DOHH2 (cell line): ENCODE measurements around the gene FAM32A.

ENCODE experiments used
- H3F3A ChIP-seq: fragments of 200-600 bp; sonication (generic), shearing (Covaris generic); 2 replicates; pipeline ENCODE4 v1.6.0; 2016; ENCODE audit warnings: antibody characterized with exemption, mild to moderate bottlenecking; ENCODE audit not compliant: control insufficient read depth, insufficient read depth
- H3K27ac ChIP-seq: fragments of 200-600 bp; sonication (generic); 2 replicates; pipeline ENCODE4 v1.5.1; 2014; ENCODE audit warnings: low read depth, mild to moderate bottlenecking, low read length, moderate library complexity
- H3K27me3 ChIP-seq: fragments of 200-600 bp; sonication (generic); 2 replicates; pipeline ENCODE4 v1.6.1; 2014; ENCODE audit warnings: mild to moderate bottlenecking, low read length, mixed read lengths; ENCODE audit not compliant: control insufficient read depth
- H3K36me3 ChIP-seq: fragments of 200-600 bp; sonication (generic); 2 replicates; pipeline ENCODE4 v1.6.1; 2014; ENCODE audit warnings: mild to moderate bottlenecking, low read length, moderate library complexity, mixed read lengths; ENCODE audit not compliant: control insufficient read depth
- H3K4me1 ChIP-seq: fragments of 200-600 bp; sonication (generic); 2 replicates; pipeline ENCODE4 v1.6.1; 2014; ENCODE audit warnings: mild to moderate bottlenecking, low read length, mixed read lengths; ENCODE audit not compliant: control insufficient read depth
- H3K4me2 ChIP-seq: fragments of 200-600 bp; sonication (generic); 2 replicates; pipeline ENCODE4 v1.6.0; 2014; ENCODE audit warnings: mild to moderate bottlenecking, low read length, moderate library complexity
- H3K4me3 ChIP-seq: fragments of 200-600 bp; sonication (generic); 2 replicates; pipeline ENCODE4 v1.5.1; 2014; ENCODE audit warnings: mild to moderate bottlenecking, low read length, mixed read lengths
- H3K79me2 ChIP-seq: fragments of 200-600 bp; sonication (generic); 2 replicates; pipeline ENCODE4 v1.6.1; 2014; ENCODE audit warnings: mild to moderate bottlenecking, low read length, mixed read lengths; ENCODE audit not compliant: control insufficient read depth
- H3K9me2 ChIP-seq: fragments of 200-600 bp; sonication (generic); replicated peaks from 2 replicates; pipeline ENCODE4 v1.6.1; 2014; ENCODE audit warnings: mild to moderate bottlenecking, low read length, mixed read lengths; ENCODE audit not compliant: control insufficient read depth
- H3K9me3 ChIP-seq: fragments of 200-600 bp; sonication (generic); 2 replicates; pipeline ENCODE4 v1.6.1; 2014; ENCODE audit warnings: antibody characterized with exemption, low read length, mixed read lengths; ENCODE audit not compliant: control insufficient read depth, insufficient read depth
- H4K20me1 ChIP-seq: fragments of 200-600 bp; sonication (generic); 2 replicates; pipeline ENCODE4 v1.6.0; 2014; ENCODE audit warnings: low read depth, mild to moderate bottlenecking, antibody characterized with exemption, low read length, moderate library complexity; ENCODE audit not compliant: control insufficient read depth, insufficient read depth
- CTCF ChIP-seq: fragments of 200-600 bp; sonication (generic); IDR thresholded peaks from one replicate; pipeline ENCODE4 v1.5.1; 2014; ENCODE audit warnings: antibody characterized with exemption, mild to moderate bottlenecking, low read depth, low read length; ENCODE audit not compliant: poor library complexity, severe bottlenecking
- EZH2phosphoT487 ChIP-seq: fragments of 200-600 bp; sonication (generic); IDR thresholded peaks from 2 replicates; pipeline ENCODE4 v1.6.1; 2017; ENCODE audit warnings: borderline replicate concordance, mild to moderate bottlenecking, antibody characterized with exemption, low read length, moderate library complexity, mixed read lengths

Gene FAM32A

DNA sequence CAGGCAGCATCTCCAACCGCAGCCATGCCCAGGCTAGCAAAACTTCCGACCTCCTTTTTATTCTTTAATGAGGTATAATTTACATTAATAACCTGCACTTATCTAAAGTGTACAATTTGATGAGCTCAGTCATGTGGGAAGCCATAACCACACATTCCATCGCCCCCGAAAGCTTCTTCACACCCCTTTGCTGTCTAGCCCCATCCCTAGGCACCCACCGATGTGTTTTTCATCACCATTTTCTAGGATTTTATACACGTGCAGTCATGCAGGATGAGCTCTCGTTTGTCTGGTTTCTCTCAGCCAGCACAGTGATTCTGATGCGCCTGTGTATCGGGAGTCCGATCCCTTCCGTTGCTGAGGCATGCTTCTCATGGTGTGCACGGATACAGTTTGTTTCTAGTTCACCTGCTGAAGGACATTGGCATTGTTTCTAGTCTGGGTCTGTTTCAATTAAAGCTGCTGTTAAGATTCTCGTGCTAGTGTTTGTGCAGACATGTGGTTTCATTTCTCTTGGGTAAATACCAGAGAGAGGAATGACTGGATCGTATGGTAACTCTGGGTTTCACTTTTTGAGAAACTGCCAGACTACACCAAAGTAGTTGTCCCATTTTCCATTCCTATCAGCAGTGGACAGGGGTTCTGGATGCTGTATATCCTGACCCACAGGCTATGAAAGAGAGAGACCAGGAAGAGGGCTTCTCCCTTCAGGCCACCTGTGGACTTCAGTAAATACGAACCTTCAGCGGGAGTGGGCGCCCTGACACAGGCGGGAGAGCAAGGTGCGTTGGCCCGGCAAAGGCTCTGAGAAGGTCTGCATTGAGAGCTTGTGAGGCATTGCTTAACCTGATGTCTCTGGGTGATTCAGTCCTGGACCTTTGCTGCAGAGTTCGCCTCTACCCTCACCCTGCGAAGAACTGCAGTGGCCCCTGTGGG, 17.4 kb downstream of the FAM32A start:
- TF ChIP-seq EZH2phosphoT487: no peak
- no peak for TF ChIP-seq CTCF
- H3F3A ChIP-seq: no peaks in the 10 kb centered on the region
- H3K79me2 ChIP-seq: peaks cover 47% of the 10 kb centered on the region
- no peaks in the 10 kb centered on the region for H3K9me2 ChIP-seq
- no peak overlapping the region for H3K27ac ChIP-seq
- no peak overlapping the region for H3K4me3 ChIP-seq
- peaks cover 51% of the 10 kb centered on the region for H3K36me3 ChIP-seq
- no peaks in the 10 kb centered on the region for H3K9me3 ChIP-seq
- H3K4me2 ChIP-seq: no peak overlapping the region
- peaks cover 10% of the 10 kb centered on the region for H3K4me1 ChIP-seq
- H3K27me3 ChIP-seq: no peaks in the 10 kb centered on the region
- H4K20me1 ChIP-seq: peaks cover 5% of the 10 kb centered on the region; the same call in 1 of the 2 replicates

GRCh38 chr19:16203256-16204004, 18.2 kb downstream of the FAM32A start:
- Histone ChIP-seq H3K27me3 (no peaks in the 10 kb centered on the region), H4K20me1 (peaks cover 4% of the 10 kb centered on the region; the same call in 1 of the 2 replicates), H3K9me2 (no peaks in the 10 kb centered on the region), H3K4me3 (no peak overlapping the region), H3K4me1 (peaks cover 9% of the 10 kb centered on the region), H3K27ac (no peak overlapping the region), H3K79me2 (peaks cover 40% of the 10 kb centered on the region), H3F3A (no peaks in the 10 kb centered on the region), H3K36me3 (peaks cover 59% of the 10 kb centered on the region), H3K9me3 (no peaks in the 10 kb centered on the region), H3K4me2 (no peak overlapping the region)
- TF ChIP-seq CTCF: no peak
- TF ChIP-seq EZH2phosphoT487: no peak

GRCh38 chr19:16204005-16204294, 18.7 kb downstream of the FAM32A start:
- Histone ChIP-seq H3F3A (no peaks in the 10 kb centered on the region), H3K4me2 (no peak overlapping the region), H3K79me2 (peaks cover 35% of the 10 kb centered on the region), H3K27ac (no peak overlapping the region), H4K20me1 (no peaks in the 10 kb centered on the region), H3K9me2 (no peaks in the 10 kb centered on the region), H3K9me3 (no peaks in the 10 kb centered on the region), H3K36me3 (peaks cover 64% of the 10 kb centered on the region), H3K27me3 (no peaks in the 10 kb centered on the region), H3K4me1 (peaks cover 3% of the 10 kb centered on the region), H3K4me3 (no peak overlapping the region)
- no peak for TF ChIP-seq EZH2phosphoT487
- no peak for TF ChIP-seq CTCF
